ENCODE results near the gene ZNF774.

DNA sequence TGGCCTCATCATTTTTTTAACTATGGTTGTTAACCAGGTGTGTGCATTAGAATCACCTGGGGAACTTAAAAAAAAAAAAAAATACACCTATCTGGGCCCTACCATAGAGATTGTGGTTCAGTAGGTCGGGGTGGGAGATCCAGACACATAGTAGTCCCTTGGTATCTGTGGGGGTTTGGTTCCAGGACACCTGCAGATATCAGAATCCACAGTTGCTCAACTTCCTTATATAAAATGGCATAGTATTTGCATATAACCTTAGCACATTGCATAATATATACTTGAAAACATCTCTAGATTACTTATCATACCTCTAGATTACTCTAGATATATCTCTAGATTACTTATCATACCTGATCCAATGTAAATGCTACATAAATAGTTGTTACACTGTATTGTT lies 41.0 kb downstream of the ZNF774 start:
- TF ChIP-seq, protein P1, sequence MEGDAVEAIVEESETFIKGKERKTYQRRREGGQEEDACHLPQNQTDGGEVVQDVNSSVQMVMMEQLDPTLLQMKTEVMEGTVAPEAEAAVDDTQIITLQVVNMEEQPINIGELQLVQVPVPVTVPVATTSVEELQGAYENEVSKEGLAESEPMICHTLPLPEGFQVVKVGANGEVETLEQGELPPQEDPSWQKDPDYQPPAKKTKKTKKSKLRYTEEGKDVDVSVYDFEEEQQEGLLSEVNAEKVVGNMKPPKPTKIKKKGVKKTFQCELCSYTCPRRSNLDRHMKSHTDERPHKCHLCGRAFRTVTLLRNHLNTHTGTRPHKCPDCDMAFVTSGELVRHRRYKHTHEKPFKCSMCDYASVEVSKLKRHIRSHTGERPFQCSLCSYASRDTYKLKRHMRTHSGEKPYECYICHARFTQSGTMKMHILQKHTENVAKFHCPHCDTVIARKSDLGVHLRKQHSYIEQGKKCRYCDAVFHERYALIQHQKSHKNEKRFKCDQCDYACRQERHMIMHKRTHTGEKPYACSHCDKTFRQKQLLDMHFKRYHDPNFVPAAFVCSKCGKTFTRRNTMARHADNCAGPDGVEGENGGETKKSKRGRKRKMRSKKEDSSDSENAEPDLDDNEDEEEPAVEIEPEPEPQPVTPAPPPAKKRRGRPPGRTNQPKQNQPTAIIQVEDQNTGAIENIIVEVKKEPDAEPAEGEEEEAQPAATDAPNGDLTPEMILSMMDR (conservative IDR thresholded peaks at IDR 0.05; ENCODE audit: low read depth, low read length), result no peak
- TF ChIP-seq EZH2 (IDR thresholded peaks at IDR 0.05; ENCODE audit: borderline replicate concordance, low read depth, low read length, poor library complexity, severe bottlenecking), result no peak

Measured in A673 (cell line).